GM18873 (cell line): ENCODE measurements around the gene JPH3.

Experiments
- ATAC-seq: cut with Tn5 transposase; IDR thresholded peaks from one replicate; pipeline ENCODE4 v1.9.1; 2021; ENCODE audit warnings: mild to moderate bottlenecking, moderate library complexity, moderate number of reproducible peaks; ENCODE audit not compliant: unreplicated experiment, low FRiP score

JPH3 gene

DNA sequence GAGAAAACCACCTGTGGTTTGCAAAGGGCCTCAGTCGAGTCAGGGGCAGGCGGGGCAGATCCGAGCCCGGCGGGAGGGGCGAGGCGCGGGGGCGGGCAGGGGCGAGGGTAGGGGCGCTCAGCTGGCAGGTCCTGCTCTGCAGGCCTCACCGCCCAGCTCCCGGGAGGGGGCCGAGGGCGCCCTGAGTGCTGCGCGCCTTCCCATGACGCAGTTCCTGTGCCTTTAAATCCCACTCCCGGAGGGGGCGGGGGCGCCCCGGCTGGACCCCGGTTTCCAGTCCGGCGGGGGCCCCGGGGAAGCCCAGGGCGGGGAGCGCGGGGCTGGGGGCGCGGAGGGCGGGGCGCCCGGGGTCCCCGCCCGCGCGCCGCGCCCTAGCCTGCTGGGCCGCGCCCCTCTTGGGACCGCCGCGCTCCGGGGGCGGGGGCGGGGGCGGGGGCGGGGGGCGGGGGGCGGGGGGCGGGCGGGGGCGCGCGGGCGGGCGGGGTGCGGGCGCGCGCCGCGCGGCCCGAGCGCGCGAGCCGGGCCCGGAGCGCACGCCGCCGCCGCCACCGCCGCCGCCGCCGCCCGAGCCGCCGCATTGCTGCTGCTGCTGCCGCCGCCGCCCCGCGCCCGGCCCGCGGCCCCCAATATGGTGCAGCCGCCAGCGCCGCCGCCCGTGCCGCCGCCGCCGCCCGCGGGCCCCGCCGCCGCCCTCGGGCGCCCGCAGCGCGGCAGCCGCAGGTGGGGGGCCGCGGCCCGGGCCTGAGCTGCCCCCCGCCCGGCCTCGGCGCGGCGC is at the start of gene JPH3:
TSS of gene JPH3 (plus strand) at position 508 of the 775 bp plus-strand sequence. CDS start 639 bp downstream, outside the sequence.
- ATAC-seq: no peak

DNA sequence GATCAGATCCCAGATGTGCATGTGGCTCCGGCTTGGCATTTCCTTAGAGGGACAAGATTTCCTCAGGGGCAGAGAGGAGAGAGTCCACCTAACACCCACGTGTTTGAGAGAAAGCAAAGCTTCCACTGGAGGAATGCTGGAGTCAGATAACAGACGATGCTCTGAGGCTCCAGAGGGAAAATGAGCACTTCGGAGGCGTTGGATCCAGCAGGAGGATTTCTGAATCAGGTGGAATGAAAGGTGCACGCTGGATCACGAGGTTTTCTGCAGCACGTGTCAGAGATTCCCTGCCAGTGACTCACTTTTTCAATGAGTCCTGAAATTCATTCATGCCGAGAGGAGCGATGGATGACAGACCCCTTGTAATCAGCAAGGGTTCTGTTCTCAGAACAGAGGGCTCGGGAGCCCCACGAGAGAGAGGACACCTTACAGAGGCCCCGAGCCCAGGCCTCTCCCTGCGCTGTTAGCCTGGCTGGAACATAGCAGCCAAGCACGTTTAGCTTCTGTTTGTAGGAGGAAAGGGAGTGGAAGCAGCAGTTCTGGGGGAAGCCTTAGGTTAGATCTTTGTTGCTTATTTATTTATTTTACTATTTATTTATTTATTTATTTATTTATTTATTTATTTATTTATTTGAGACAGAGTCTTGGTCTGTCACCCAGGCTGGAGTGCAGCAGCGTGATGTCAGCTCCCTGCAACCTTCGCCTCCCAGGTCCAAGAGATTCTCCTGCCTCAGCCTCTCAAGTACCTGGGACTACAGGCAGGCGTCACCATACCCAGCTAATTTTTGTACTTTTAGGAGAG is 49.3 kb upstream of the JPH3 start:
- ATAC-seq: no peak

DNA sequence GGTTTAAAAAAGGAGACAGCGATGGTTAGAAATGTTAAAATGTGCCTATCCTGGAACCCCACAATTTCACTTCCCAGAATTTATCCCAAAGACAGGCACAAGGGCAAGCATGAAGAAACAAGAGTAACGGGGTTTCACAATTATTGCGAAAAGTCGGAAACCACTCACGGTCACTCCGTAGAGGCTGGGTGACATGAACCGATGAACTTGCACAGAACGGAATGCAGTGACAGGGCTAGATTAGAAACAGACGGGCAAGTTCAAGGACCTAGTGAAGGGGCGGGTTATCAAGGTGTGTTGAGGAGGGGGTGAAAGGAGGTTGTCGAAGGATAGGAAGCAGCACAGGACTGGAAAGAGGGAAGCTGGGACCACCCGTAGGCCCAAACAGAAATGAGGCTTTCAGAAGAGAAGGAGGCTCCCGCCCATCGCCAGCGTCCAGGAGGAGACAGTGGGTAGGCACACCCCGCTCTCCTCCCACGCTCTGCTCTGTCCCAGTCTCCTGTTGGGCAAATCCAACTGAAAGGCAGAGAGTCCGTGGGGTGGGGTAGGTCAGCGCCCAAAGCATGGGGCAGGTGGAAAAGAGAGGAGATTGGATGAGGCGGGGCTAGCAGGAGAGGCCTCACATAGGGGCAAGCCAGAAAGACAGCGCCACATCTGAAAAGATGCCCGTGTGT is 47.4 kb upstream of the JPH3 start:
- no peak for ATAC-seq

- no peak for ATAC-seq
Measured at GRCh38 chr16:87555647-87556046, 46.7 kb upstream of the JPH3 start.

DNA sequence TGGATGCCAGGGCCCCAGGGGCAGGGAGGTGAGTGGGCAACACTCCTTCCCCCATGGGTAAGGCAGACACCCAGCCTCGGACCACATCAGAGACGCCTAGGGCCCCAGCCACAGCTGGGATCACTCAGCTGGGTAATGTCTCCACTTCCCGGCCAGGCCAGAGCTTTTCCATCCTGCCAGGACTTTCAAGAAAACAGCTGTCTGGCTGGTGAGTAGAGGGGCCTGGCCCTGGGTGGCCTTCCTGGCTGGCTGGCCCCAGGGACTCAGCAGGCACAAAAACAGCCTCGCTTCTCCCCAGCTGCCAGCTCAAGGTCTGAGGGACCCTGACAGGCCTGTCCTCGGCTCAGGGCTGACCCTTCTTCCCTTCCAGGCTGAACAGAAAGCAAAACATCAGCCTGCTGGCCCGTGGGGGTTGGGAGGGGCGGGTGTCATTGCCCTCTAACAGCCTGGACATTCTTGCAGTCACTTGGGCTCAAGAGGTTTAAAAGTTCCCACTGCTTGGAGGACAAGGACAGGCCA is 45.3 kb upstream of the JPH3 start:
- ATAC-seq: no peak

DNA sequence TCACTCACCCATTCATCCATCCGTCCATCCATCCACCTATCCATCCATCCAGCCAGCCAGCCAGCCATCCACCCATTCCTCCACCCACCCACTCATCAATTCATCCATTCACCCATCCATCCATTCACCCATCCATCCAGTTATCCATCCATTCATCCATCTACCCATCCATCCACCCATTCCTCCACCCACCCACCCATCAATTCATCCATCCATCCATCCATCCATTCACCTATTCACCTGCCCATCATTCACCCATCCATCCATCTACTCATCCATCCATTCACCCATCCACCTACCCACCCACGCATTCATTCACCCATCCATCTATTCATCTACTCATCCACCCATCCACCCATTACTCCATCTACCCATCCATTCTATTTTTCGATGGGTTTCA is 43.6 kb upstream of the JPH3 start:
- no peak for ATAC-seq

DNA sequence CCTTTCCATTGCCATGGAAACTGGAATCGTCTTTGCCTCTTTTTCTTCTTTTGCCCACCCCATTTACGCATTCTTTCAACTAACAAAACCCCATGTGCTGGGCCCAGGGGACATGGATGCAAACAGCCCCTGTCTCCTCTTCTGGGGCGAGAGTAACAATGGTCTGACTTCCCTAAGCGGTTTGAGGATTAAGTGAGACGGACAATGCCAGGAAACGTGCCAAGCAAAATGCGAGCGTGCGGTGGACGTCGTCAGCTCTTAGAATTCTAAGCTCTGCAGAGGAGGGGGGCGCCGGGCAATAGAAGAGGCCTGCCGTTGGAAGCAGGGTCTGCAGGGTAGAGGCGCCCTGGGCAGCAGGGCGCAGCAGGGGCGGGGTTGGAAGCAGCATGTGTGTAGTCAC is 42.4 kb upstream of the JPH3 start:
- ATAC-seq: no peak

DNA sequence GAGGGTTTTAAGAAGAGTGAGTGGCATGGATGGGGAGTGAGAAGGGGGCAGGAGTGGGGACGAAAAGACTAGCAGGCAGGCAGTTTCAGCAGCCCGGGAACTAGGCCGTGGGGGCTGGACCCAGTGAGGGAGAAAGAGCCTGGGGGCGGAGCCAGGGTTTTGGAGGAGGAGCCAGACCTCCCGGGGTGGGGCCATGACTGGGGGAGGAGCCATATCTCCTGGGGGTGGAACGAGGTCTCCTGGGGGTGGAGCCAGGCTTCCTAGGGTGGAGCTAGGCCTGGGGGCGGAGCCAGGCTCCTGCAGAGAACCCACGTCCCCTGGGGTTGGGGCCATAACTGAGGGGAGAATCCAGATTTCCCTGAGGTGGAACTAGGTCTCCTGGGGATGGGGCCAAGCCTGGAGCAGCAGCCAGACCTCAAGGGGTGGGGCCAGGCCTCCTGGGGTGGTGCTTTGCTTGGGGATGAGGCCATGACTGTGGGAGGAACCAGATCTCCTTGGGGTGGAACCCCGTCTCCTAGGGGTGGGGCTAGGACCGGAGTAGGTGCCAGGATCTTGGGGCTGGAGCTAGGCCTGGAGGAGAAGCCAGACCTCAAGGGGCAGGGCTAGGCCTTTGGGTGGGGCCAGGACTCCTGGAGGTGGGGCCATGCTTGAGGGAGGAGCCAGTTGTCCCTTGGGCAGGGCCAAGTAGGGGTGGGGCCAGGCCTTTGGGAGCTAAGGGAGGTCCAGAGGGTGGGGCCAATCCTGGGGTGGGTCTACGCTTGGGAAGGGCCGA is 41.7 kb upstream of the JPH3 start:
- ATAC-seq: no peak

- ATAC-seq: no peak
Measured at GRCh38 chr16:87561200-87562105, 40.9 kb upstream of the JPH3 start.

GRCh38 chr16:87562201-87562600 is 40.1 kb upstream of the JPH3 start:
- ATAC-seq: no peak

DNA sequence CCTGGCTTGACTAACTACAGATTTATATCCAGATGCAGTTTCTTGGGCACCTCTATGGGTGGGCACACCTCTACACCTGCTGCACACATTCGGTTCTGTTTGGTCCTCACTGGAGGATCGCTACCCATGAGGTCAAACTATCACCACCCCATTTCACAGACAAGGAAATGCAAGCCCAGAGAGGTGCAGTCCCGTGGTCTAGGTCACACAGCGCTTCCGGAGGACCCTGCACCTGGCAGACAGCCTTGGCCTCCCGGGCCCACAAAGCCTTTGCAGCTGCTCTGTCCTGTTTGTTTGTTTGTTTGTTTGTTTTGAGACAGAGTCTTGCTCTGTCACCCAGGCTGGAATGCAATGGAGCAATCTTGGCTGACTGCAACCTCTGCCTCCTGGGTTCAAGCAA is 39.3 kb upstream of the JPH3 start:
- no peak for ATAC-seq

GRCh38 chr16:87563714-87564523 is 38.4 kb upstream of the JPH3 start:
- ATAC-seq: no peak

DNA sequence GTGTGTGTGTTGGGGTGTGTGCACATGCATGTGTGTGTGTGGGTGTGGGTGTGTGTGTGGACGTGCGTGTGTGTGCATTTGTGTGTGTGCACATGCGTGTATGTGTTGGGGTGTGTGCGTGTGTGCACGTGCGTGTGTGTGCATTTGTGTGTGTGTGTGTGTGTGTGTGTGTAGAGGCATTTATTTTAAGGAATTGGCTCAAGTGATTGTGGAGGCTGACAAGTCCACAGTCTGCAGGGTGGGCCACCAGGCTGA is 37.9 kb upstream of the JPH3 start:
- ATAC-seq: no peak

DNA sequence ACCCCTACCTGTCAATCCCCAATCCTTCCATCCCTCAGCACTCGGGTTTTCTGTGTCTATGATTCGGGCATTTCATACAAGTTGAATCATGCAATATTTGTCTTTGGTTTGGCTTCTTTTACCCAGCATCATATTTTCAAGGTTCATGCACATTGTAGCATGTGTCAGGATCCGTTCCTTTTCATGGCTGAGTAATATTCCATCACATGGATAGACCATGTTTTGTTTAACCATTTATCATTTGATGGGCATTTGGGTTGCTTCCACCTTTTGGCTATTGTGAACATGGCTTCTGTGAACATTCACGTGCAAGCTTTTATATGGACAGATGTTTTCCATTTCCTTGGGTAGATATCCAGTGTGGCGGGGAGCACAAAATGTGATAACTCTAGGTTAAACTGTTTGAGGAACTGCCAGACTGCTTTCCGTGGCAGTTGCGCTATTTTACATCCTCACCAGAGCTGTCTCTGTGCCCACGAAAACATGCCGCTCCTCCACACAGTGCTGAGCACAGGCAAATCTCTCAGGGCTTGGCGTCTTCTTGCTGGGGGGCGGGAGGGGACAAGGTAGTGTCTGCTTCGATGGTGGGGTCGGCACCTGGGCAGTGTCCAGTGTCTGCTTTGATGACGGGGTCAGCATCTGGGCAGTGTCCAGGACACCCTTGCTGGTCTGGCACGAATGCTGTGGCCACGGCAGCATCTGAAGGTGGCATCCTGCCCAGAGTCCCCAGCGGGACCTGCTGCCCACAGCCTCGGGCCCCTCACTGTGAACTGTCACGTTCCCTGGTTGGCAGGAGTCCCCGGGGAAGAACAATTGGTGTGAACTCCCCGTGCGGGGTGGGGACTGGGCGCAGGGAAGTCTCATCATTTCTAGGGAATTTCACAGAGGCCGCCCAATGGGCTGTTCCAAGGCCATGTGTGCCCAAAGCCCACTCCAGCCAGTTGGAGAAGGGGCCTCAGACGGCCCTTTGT is 32.4 kb upstream of the JPH3 start:
- ATAC-seq: no peak

- no peak for ATAC-seq
Measured at GRCh38 chr16:87570572-87570937, 31.8 kb upstream of the JPH3 start.

DNA sequence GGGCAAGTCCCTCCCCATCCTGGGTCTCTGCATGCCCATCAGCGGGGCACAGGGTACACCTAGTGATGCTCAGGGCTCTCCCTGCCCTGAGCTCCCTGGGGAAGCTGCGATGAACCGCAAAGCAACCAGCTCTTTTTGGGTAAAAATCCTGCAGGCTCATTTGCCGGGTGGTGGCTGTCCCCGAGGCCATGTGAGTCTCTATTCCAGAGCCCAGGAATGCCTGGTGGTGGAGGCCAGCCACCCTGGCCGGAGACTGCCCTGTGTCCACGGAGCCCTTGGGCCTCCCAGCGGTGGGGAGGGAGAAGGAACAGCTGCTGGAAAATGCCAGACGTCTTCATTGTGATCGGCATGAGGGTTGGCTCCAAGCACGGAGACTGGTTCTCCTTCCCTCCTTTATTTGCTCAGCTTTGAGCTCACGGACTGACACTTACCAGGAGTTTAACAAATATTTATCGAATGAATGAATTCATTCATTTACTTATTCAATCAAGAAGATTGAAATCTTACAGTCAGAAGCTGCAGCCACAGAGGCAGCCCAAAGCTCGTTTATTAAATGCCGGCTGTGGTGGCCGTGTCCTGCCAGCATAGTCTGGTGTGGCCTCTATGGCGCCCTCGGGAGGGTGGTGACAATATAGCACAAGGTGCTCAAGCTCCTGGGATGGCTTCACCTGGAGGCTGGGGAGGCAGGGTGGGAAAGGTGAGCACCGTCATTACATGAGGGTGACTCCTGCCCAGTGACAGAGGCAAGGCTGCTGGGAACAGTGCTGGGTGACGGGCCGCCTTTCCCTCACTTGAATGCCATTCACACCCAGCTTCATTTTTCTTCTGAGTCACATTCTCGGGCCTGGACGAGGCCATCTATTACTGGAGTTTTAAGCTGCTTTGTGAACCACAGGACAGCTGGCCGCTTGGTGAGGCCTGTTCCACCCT is 31.1 kb upstream of the JPH3 start:
- ATAC-seq: no peak

GRCh38 chr16:87571868-87572244 is 30.5 kb upstream of the JPH3 start:
- ATAC-seq: no peak
